ENCODE measurements around the gene GPR137.

The GPR137 gene

DNA sequence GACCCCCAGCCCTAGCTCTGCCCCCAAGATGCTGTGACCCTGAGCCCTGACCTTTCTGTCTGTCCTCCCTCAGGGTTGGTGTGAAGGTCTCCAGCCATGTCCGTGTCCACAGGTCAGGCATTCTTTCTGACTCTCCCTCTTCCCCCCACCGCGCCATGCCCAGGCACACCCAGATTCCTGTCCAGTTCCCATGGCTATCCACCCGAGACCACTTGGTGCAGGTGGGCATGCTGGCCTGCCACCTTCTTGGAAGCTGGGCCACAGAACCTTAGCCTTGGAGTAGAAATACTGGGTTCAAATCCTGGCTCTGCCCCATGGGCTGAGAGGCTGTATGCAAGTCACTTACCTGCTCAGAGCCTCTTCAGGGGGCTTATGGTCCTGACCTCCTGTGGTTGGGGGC lies 36.6 kb upstream of the GPR137 start:
- DNase-seq (ENCODE audit: low read depth in 1 of 2, low spot score in 1 of 2), result no peak

DNA sequence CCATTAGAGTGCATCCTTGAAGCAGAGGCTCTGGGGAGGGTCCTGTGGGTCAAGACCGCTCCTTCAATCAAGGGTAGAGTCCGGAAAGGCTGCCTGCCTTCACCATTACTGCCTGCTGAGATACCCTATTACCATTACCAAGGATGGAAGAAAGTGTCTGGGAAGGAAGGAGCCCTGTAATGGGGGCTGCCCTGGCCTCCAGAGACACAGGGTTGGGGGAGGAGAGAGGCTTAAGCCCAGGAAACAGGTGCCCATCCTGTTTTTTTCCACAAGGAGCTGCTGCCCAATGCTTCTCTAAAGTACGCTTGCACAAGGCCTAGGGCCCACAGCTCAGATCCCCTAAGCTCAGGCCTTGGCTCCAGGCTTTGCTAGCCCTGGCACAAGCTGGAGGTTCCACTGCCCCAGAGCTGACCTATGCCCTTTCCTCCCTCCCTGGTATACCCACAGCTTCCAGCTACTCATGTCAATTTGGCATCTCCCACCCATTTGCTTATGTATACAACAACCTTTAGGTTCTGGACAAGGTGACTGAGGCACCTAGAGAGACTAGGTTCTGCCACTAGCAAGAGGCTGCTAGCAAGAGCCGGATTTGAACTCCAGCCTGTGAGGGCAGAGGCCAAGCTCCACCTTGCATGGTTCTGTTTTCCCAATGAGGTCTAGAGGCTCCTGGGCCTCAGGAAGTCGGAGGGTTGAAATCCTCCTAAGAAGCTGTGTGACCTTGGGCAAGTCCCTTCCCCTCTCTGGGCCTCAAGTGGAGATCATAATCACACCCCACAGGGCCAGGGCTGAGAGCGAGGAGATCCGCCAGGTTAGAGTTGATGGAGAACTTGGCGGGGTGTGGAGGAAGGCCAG lies 35.9 kb upstream of the GPR137 start:
- DNase-seq (ENCODE audit: low read depth in 1 of 2, low spot score in 1 of 2), result no peak

DNA sequence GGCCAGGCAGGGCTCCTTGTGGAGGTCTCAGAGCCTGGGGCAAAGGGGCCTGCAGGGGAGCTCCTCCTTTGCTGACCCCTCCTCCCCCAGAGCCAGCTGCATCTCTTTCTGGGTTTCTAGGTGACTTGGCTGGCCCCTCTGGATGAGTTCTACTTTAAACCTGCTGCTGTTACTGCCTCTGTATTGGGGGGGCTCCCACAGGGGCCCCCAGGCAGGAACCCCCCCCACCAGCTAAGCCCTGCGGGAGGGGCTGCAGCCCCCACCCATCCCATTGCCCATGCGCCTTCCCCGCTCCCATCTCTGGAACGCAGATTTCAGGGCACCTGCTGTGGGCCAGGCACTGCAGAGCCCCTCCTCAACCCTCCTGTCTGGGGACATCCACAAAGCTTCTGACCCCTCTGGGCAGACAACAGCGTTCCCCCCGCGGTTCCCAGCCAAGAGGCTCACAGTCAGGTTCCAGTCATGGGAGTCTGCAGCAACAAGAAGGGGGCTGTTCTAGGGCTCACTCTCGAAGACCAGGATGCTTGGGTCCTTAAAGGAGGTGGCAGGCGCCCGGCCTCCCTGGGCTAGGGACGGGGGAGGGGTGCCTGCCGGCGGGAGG lies 35.1 kb upstream of the GPR137 start:
- DNase-seq (ENCODE audit: low read depth in 1 of 2, low spot score in 1 of 2), result no peak

DNA sequence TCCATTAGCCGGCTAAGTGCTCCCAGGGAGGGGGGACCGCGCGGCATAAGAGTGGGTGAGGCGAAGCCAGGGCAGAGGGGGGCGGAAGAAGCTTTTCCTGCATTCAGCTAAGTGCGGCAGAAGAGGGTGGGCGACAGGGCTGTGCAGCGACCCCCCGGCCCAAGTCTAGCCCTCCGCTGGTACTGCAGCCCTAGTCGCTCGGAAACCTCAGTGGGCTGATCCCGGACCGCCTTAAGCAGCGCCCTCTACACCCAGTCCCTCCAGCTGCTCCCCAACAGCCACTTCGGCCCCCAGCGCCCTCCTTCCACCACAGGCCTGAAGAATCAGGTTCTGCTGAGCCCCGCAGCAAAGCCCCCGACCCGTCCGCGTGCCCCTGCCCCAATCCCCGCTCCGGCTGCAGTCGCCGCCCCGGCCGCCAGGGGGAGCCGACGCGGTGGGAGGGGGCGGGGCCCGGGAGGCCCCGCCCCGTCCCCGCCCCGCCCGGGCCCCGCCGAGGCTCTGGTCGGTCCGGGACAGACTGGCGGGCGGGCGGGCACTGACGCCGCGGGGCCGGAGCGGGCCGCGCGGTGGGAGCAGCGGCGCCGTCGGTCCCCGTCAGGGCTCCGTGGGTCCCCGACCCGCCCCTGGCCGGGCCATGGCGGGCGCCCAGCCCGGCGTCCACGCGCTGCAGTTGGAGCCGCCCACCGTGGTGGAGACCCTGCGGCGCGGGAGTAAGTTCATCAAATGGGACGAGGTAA lies 34.5 kb upstream of the GPR137 start, which contains the start of gene PLCB3:
Gene PLCB3 (plus strand): TSS at position 515 of the 737 bp plus-strand sequence. CDS start 120 bp downstream, at position 635.
- peak; percentile 42 to 63 for DNase-seq (ENCODE audit: low read depth in 1 of 2, low spot score in 1 of 2)

DNA sequence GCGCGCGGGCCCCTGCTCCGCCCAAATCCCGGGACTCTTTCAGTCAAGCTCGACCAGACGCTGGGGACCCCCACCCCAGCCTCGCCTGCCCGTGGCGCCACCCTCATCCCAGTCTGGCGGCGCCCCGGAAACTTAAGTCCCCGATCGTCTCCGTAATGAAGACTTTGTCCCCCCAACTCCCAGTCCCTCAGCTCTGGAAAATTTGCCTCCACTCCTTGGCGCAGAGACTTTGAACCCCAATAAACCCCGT lies 34.0 kb upstream of the GPR137 start:
- DNase-seq (ENCODE audit: low read depth in 1 of 2, low spot score in 1 of 2), result no peak

DNA sequence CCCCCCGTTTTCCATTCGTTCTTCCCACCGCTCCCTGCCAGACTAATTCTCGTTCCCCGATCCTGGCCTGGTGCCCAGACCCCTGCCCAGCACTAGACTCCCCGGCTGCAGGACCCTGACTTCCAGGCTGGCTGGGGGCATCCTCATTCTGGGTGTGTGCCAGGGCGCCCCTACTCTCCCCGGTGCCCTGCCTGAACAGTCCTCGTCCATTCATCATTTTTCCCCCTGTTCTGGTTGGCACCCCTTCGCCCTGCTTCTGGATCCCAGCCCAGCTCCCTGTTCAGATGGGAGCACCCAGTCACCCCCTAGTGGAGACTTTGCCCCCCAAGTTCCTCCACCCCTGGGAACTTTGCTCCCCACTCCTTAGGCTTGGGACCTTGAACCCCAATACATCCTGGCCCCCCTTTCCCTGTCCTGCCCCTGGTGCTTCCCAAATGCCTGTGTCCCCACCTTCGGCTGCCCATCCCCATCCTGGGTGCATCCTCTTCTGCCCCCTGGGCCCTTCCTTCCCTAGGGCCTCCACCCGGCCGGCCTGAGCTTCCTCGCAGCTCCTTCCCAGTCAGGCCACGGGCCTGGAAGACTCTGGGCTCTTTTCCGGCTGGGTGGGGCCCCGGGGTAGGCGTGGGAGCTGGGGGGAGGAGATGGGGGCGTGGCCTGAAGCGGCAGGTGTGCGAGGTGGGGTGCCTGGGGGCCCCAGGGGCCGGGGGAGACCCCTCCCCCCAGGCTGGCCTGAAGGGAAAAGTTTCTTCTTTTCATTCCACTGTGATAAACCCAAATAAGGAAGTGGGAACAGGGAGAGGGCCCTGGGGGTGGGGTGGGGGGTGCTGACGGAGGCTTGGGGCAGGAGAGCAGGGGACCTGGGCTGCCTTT lies 33.4 kb upstream of the GPR137 start:
- no peak for DNase-seq (ENCODE audit: low read depth in 1 of 2, low spot score in 1 of 2)

DNA sequence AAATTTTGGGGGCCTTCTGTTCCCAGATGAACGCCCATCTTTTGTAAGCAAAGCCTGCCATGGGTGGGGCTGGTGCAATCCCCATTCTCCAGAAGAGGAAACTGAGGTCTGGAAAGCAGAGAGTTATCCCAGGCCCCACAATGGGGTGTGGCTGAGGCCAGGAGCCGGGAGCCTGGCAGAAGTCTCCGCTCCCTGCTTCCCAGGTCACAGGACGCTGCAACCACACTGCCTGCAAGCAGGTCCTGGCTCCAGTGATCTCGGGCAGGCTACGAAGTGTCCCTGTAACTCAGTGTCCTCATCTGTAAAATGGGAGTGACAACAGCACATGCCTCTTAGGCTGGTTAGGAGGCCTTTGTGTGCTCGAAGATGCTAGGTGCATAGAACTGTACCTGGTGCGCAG lies 32.6 kb upstream of the GPR137 start:
- no peak for DNase-seq (ENCODE audit: low read depth in 1 of 2, low spot score in 1 of 2)

DNA sequence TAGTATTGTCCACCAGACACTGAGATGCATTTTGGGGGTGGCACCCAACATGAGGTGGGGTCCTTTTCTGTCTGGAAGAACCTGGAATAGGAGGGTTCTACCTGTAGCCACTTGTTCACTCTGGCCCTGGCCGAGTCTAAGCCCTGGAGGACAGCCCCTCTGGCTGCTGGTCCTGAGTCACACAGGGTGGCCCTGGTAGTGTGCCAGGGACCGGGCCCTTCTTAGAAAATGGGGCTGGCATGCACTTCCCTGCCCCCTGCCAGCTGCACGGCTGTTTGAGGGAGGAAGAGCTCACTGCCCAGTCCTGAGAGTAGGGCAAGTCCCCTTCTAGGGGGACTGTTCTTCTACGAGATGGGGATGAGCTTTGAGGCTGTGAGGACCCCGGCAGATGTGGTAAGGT lies 32.2 kb upstream of the GPR137 start:
- DNase-seq (ENCODE audit: low read depth in 1 of 2, low spot score in 1 of 2), result no peak

DNA sequence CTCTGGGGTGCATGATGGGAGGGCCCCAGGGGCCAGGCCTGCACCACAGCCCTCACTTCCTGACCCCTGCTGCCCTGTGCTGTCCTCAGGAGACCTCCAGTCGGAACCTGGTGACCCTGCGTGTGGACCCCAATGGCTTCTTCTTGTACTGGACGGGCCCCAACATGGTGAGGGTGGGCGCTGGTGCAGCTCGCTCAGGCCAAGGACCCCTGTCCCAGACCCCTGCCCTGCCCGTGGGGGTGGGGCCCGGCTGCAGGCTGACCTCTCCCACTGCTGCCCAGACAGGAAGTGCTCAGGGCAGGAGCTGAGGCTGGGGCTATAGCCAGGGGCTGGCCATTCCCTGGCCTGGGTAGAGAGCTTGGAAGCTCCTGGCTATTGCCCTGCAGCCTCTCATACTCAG lies 31.3 kb upstream of the GPR137 start:
- DNase-seq (ENCODE audit: low read depth in 1 of 2, low spot score in 1 of 2), result no peak

DNA sequence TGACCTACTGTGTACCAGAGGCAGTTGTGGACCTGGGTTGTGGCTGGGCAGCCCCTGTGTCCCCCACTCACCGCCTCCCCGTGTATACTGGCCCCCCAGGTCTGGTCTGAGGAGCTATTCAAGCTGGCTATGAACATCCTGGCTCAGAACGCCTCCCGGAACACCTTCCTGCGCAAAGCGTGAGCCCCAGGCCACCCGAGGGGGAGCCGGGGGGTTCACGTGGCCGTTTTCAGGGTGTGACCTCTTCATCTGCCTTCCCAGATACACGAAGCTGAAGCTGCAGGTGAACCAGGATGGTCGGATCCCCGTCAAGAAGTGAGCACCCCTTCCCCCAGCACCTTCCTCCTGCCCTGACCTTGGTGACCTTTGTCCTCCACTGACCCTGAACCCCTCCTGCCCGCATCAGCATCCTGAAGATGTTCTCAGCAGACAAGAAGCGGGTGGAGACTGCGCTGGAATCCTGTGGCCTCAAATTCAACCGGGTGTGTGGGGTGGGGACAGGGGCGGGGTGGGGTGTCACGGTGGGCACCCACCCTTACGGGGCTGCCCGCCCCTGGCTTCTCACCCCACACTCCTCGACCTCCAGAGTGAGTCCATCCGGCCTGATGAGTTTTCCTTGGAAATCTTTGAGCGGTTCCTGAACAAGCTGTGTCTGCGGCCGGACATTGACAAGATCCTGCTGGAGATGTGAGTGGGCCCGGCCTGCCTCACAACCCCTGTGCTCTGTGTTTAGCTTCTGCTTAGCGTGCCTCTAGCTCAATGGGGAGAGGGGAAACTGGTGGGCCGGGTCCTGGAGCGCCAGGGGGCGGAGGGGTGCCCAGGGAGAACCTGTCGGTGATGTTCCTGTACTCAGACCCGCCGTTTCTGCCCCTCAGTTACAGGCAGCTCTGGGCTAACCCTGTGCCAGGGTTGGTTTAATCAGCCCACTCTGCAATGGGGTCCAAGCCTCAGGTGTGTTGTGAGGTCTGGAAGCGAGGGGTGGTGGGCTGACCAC lies 30.2 kb upstream of the GPR137 start:
- DNase-seq (ENCODE audit: low read depth in 1 of 2, low spot score in 1 of 2), result no peak

DNA sequence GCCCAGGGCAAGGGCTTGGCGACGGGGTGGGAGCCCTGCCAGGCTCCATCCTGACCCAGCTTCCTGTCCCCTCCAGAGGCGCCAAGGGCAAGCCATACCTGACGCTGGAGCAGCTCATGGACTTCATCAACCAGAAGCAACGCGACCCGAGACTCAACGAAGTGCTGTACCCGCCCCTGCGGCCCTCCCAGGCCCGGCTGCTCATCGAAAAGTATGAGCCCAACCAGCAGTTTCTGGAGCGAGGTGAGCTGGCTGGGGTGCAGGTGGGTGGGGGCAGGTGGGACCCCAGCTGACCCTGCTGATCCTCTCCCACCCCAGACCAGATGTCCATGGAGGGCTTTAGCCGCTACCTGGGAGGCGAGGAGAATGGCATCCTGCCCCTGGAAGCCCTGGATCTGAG lies 29.3 kb upstream of the GPR137 start:
- DNase-seq (ENCODE audit: low read depth in 1 of 2, low spot score in 1 of 2), result no peak

DNA sequence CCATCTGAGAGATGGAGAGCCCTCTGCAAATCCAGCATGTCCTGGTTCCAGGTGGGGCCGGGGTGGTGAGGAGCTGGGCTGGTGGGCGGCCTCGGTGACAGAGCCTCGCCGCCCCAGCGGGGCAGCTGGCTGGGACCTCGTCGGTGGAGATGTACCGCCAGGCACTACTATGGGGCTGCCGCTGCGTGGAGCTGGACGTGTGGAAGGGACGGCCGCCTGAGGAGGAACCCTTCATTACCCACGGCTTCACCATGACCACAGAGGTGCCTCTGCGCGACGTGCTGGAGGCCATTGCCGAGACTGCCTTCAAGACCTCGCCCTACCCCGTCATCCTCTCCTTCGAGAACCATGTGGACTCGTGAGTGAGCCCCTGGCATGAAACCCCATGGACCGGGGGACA lies 27.3 kb upstream of the GPR137 start:
- DNase-seq (ENCODE audit: low read depth in 1 of 2, low spot score in 1 of 2), result no peak

DNA sequence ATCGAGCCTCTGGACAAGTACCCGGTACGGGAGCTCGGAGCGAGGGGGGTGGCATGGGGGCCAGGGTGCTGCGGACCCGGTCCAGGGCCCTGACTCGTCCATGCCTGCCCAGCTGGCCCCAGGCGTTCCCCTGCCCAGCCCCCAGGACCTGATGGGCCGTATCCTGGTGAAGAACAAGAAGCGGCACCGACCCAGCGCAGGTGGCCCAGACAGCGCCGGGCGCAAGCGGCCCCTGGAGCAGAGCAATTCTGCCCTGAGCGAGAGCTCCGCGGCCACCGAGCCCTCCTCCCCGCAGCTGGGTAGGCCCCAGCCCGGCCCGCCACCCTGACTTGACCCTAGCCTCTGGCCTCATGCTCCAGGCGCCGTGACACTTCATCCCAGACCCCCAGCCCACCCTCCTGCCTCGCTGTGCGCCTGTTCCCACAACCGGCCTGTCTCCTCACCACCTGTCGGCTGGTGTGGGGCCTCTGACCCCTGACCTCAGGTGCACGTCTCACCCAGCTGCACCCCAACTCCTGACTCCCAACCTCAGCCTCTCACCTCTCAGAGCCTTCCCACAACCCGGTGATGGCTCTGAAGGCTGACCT lies 26.6 kb upstream of the GPR137 start:
- no peak for DNase-seq (ENCODE audit: low read depth in 1 of 2, low spot score in 1 of 2)

DNA sequence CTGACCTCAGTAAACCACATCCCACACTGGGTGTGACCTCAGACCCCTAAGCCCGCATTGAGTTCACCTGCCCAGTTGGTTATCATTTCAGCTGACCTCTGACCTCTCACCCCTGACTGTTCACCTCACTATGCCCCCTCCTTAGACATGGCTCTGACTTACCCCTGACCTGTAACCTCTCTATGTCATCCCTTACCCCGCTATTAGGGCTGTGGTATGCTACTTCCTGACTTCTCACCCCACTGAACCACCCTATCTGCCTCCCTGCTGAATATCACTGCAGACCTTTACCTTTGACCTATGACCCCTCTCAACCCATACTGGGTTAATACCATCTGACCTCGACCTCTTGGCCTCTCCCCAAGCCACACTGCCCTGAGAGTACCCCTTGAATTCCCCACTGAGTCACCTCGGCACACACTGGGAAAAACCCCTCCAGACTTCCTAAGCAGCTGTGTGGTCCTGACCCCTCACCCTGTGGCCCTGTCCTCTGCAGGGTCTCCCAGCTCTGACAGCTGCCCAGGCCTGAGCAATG lies 26.0 kb upstream of the GPR137 start:
- DNase-seq (ENCODE audit: low read depth in 1 of 2, low spot score in 1 of 2), result no peak

DNA sequence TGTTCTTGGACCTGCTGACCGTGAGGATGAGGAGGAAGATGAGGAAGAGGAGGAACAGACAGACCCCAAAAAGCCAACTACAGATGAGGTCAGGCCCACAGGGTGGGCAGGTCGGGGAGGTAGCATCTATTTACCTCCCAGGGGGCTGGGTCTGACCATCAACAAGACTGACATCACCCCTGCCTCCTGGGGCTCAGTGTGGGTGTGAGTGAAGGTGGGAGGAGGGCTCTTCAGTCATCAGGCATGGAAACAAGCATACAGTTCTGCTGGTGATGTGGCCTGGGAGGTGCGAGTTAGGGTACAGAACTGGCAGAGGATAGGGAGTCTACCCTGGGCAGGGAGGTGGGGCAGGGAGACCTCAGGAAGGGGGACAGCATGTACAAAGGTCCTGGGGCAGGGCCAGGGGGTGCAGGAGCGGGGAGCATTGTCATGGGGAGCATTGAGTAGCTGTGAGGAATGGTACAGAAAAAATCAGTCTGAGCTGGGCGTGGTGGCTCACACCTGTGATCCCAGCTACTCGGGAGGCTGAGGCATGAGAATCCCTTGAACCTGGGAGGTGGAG lies 25.4 kb upstream of the GPR137 start:
- DNase-seq (ENCODE audit: low read depth in 1 of 2, low spot score in 1 of 2), result no peak

DNA sequence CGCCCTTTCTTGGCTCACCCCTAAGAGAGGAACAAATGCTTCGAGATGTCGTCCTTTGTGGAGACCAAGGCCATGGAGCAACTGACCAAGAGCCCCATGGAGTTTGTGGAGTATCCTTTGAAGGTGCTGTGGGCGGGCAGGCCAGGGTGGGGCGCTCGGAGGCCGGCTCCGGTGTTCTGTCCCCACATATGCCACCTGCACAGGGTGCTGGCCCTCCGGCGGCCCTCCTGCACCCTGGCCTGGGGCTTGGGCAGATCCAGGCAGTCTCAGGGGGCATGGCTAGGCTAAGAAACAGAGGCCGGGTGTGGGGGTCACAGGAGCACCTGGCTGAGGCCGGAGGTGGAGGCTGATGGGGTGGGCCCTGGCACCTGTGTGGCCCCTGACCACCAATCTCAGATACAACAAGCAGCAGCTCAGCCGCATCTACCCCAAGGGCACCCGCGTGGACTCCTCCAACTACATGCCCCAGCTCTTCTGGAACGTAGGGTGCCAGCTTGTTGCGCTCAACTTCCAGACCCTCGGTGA lies 24.0 kb upstream of the GPR137 start:
- DNase-seq (ENCODE audit: low read depth in 1 of 2, low spot score in 1 of 2), result no peak

DNA sequence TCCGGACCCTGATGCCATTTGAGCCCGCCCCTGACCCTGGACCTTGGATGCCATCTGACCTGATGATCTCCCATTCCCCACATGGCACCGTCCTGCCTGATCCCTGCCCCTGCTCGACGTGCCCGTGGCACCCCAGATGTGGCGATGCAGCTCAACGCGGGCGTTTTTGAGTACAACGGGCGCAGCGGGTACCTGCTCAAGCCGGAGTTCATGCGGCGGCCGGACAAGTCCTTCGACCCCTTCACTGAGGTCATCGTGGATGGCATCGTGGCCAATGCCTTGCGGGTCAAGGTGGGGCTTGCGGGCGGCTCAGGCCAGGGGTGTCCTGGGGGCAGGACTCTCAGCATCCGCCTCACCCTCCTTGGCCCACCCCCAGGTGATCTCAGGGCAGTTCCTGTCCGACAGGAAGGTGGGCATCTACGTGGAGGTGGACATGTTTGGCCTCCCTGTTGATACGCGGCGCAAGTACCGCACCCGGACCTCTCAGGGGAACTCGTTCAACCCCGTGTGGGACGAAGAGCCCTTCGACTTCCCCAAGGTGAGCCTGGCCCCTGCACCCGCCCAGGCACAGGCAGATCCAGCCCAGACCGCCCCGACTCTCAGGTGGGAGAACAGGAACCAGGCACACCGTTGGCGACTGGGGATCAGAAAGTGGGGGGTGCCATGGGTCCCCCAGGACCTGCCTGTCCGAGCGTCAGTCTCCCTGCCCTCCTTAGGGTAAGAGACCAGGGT lies 23.2 kb upstream of the GPR137 start:
- no peak for DNase-seq (ENCODE audit: low read depth in 1 of 2, low spot score in 1 of 2)

Measured in activated T-helper 1 cell treated with anti-CD3 and anti-CD28 coated beads, Interleukin-2, amount 50 U/mL, for 16 hours (primary cell).